Spleen (tissue), 3 donors: ENCODE data around the gene ITGBL1.

Experiments used
- POLR2A ChIP-seq, 3 donors: fragments of 450-650 bp; IDR thresholded peaks; one replicate each; pipeline ENCODE4 v1.5.1; 2017; ENCODE audit warnings: antibody characterized with exemption in 3 of 3, mild to moderate bottlenecking in 1 of 3
- POLR2AphosphoS5 ChIP-seq, 3 donors: sonication (generic); formaldehyde crosslinking; IDR thresholded peaks; one replicate each; pipeline ENCODE4 v1.5.1; 2017; ENCODE audit warnings: antibody characterized with exemption in 3 of 3

GRCh38 chr13:101584331-101584730 lies 131.9 kb downstream of the ITGBL1 start:
- TF ChIP-seq POLR2A (IDR thresholded peaks at IDR 0.05) = no peak
- no peak for TF ChIP-seq POLR2AphosphoS5 (IDR thresholded peaks at IDR 0.05)
